PFSK-1 (cell line): ENCODE data around the gene CRKL.

Experiments used
- FOXP2 ChIP-seq: optimal IDR thresholded peaks from 2 replicates; pipeline ENCODE3; 2011; ENCODE audit warnings: borderline replicate concordance, control low read depth, inconsistent platforms; ENCODE audit not compliant: insufficient read depth; ENCODE audit errors: extremely low read length, extremely low read depth
- POLR2AphosphoS5 ChIP-seq: IDR thresholded peaks from 2 replicates; pipeline ENCODE4 v1.6.1; 2012; ENCODE audit warnings: low read depth, mild to moderate bottlenecking, control low read depth, low read length, moderate library complexity
- REST ChIP-seq, 2 experiments: IDR thresholded peaks; 2 replicates each; pipeline versions ENCODE4 v1.6.1 to v1.8.0; 2011 to 2012; ENCODE audit warnings: low read depth in 2 of 2, low read length in 2 of 2, control low read depth in 1 of 2, inconsistent platforms in 1 of 2, mild to moderate bottlenecking in 1 of 2, moderate library complexity in 1 of 2; ENCODE audit not compliant: insufficient read depth in 1 of 2
- SIN3A ChIP-seq: IDR thresholded peaks from 2 replicates; pipeline ENCODE4 v1.6.1; 2012; ENCODE audit warnings: mild to moderate bottlenecking, low read length, moderate library complexity, borderline replicate concordance; ENCODE audit not compliant: insufficient read depth
- TAF1 ChIP-seq: IDR thresholded peaks from 2 replicates; pipeline ENCODE4 v1.6.1; 2012; ENCODE audit warnings: low read length, control low read depth, borderline replicate concordance; ENCODE audit not compliant: insufficient read depth

Gene CRKL

DNA sequence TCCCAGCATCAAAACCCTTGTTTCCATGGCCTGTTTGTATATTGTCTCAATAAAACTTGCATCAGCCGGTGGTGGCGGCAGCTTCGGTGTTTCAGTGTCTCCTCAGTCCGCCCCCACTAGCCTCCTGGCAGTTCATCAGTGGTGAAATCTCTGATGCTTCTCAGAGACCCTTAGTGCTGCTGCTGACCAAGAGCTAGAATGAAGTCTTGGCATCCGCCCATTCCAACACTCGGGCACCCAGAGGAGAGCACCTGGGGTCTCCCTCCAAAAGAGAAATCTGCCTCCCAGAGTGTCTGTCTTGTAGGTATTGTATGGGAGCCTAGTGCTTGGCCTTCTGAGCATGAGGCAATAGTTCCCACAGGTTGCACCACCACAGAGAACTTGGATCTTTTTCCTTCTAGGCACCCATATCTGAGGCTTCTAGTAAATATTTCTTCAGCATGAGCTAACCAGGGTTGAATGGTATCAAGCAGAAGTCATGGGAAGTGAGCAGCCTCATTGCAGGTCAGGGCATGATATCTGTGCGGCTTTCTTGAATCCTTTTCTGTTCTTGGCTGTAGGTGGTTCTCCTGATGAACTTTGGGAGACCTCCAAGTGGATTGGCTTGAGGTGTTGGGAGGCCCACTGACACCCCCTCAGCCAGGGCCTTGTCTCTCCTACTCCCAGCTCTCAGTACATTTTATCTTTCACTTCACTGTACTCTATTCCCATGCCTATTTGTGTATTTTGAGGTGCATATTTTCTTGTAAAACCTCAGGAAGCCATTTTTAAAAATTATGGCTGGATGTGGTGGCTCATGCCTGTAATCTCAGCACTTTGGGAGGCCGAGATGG, 36.7 kb downstream of the CRKL start:
- TF ChIP-seq TAF1 (no peak), REST (IDR thresholded peaks at IDR 0.05; ENCODE audit: insufficient read depth in 1 of 2, low read depth in 2 of 2, low read length in 2 of 2) (no peak), POLR2AphosphoS5 (no peak), SIN3A (no peak), FOXP2 (no peak)

DNA sequence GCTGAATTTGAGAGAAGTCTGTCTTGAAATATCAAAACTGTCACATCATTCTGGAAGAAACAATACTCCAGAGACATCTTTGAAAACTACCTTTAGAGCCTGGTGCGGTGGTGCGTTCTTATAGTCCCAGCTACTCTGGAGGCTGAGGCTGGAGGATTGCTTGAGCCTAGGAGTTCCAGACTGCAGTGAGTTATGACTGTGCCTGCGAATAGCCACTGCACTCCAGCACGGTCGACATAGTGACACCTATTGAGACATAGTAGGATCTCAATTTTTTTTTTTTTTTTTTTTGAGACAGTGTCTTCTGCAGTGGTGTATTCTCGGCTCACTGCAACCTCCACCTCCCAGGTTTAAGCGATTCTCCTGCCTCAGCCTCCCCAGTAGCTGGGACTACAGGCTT, 38.3 kb downstream of the CRKL start:
- no peak for TF ChIP-seq FOXP2
- TF ChIP-seq SIN3A: no peak
- TF ChIP-seq REST (IDR thresholded peaks at IDR 0.05; ENCODE audit: insufficient read depth in 1 of 2, low read depth in 2 of 2, low read length in 2 of 2): no peak
- no peak for TF ChIP-seq POLR2AphosphoS5

DNA sequence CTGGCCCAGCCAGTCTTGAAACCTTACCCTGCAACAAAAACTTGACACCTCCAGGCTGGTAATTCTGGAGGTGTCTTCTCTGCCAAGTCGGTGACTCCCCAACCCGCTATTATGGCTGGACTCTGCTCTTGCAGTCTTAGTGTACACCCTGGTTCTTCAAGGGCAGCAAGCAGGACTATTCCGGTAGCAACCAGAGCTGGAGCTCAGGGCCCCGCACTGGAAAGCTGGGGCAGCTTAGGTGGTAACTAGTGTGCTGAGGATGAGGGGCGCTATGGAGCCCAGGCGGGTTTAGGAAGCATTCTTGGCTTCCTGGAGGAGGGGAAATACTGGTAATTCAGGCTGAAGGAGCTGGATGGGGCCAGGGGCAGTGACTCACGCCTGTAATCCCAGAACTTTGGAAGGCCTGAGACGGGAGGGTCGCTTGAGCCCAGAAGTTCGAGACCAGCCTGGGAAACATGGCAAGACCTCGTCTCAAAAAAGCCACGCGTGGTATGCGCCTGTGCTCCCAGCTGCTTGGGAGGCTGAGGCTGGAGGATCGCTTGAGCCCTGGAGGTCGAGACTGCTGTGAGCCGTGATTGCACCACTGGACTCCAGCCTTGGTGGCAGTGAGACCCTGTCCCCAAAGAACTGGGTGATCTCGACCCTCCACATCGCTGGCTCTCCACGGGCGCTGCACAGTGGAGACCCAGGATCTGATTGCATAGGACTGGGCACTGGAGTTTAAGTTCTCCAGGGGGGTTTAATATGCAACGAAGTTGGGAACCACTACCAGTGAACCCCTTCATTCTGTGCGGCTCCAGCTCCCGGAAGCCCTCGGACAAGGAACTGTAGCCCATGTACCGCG, 39.3 kb downstream of the CRKL start:
- TF ChIP-seq TAF1: no peak
- no peak for TF ChIP-seq FOXP2
- no peak for TF ChIP-seq POLR2AphosphoS5
- TF ChIP-seq SIN3A: no peak
- TF ChIP-seq REST (IDR thresholded peaks at IDR 0.05; ENCODE audit: insufficient read depth in 1 of 2, low read depth in 2 of 2, low read length in 2 of 2): no peak

DNA sequence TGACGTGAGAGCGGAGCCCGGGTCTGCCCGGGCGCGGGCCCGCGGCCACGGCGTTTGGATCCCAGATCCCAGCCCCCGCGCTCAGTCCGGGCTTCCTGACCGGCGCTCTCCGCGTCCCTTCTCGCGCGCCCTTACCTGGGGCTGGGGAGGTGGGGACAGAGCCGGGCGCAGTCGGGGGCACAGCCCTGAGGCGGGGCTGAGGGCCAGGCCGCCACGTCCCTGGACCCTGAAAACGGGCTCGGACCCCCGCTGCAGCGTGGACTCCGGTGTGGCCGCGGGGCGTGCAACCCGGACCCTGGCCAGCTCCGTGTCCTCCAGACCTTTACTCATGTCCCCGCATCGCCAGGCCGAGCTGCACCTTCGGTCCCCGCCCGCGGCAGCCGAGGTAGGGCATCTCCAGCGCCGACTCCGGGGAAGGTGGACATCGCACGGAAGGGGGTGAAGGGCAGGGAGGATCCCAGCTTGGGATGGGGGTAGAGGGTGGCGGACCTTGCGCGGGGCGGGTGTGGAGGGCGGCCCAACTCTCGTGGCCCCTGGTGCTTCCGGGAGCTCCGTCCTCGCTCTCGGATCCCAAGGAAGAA, 40.0 kb downstream of the CRKL start:
- TF ChIP-seq POLR2AphosphoS5 (no peak), FOXP2 (no peak), SIN3A (no peak), TAF1 (no peak), REST (IDR thresholded peaks at IDR 0.05; ENCODE audit: insufficient read depth in 1 of 2, low read depth in 2 of 2, low read length in 2 of 2) (no peak)
